AG09309 (cell line): Measurements from ENCODE around the gene SHISA5.
"Not testable (repeated sequence)": the region's sequence is repeated elsewhere in the genome, so short reads cannot be mapped to it uniquely, and the experiment has no call there.

ENCODE experiments used
- DNase-seq: peaks from one replicate; pipeline ENCODE4 v3.0.0-alpha.2; 2010; ENCODE audit warnings: low read depth
- H3K4me3 ChIP-seq: 2 replicates; pipeline ENCODE4 v1.5.1; 2011; ENCODE audit warnings: mild to moderate bottlenecking, low read depth, low read length, moderate library complexity; ENCODE audit not compliant: control insufficient read depth
- TF ChIP-seq, protein P1 (sequence below): IDR thresholded peaks from 2 replicates; pipeline ENCODE4 v1.5.1; 2011; ENCODE audit warnings: mild to moderate bottlenecking, low read depth, low read length, inconsistent platforms; ENCODE audit not compliant: insufficient read depth, control insufficient read depth; ENCODE audit errors: missing control alignments

The SHISA5 gene, protein sequence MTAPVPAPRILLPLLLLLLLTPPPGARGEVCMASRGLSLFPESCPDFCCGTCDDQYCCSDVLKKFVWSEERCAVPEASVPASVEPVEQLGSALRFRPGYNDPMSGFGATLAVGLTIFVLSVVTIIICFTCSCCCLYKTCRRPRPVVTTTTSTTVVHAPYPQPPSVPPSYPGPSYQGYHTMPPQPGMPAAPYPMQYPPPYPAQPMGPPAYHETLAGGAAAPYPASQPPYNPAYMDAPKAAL

DNA sequence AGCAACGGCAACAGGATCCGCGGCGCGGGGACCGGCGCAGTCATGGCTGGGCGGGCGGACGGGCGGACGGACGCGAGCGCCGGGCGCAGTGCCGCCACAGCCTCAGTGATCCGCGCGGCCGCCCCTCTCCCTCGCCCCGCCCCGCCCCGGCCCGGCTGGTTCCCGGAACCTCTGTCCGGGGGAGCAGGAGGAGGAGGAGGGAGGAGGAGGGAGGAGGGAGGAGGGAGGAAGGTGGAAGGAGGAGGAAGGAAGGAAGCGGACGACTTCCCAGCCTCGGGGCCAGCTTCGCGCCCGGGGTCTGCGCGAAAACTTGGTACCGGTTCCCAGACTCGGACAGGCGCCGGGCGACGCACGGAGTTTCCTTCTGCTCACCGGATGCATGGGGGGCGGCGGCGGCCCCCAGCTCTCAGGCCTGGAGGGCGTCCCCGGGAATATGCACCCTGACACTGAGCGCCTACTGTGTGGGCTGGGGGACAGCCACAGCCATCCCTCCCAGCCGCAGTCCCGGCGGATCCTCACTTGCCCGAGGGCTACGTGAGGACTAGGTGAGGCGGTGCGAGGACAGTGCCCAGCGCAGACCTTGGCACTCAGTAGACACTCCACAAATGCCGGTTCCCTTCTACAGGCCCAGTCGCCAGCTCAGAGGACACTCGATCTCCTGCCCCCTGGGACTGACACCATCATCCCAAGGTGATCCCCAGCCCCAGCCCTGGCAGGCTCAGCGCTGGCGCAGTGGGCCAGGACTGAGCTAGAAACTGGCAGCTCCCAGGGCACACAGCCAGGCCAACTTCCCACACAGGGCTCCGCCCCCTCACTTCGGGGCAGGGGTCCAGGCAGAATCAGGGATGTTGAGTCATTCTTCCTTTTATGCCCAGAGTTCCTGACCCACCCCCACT is at the start of gene SHISA5:
TSS of gene SHISA5 (minus strand) at position 124 of the 896 bp plus-strand sequence. CDS start at position 44, 80 bp downstream.
- DNase-seq, result no peak
- TF ChIP-seq, protein P1, sequence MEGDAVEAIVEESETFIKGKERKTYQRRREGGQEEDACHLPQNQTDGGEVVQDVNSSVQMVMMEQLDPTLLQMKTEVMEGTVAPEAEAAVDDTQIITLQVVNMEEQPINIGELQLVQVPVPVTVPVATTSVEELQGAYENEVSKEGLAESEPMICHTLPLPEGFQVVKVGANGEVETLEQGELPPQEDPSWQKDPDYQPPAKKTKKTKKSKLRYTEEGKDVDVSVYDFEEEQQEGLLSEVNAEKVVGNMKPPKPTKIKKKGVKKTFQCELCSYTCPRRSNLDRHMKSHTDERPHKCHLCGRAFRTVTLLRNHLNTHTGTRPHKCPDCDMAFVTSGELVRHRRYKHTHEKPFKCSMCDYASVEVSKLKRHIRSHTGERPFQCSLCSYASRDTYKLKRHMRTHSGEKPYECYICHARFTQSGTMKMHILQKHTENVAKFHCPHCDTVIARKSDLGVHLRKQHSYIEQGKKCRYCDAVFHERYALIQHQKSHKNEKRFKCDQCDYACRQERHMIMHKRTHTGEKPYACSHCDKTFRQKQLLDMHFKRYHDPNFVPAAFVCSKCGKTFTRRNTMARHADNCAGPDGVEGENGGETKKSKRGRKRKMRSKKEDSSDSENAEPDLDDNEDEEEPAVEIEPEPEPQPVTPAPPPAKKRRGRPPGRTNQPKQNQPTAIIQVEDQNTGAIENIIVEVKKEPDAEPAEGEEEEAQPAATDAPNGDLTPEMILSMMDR, result no peak

DNA sequence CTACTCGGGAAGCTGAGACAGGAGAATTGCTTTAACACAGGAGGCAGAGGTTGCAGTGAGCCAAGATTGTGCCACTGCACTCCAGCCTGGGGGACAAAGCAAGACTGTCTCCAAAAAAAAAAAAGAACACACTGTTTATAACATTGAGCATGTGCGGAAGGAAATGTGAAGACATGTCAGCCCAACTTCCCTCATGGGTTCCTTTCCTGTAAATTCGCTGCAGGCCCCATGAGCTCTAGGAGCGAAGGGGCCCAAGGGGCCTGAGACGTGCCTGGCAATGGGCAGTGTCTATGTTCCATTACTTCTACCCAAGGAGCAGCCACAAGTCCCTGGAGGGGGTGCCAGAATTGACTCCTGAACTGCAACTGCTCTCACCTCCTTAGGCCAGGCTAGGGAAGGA is 49.4 kb upstream of the SHISA5 start:
- no peak overlapping the region for H3K4me3 ChIP-seq
- TF ChIP-seq, protein P1, result no peak
- no peak for DNase-seq

More for the DNA sequence above, at the start of gene SHISA5:
- H3K4me3 ChIP-seq, result peak within 1 kb of the TSS; percentile 82

- no peak for DNase-seq
- TF ChIP-seq, protein P1, result no peak
- no peak overlapping the region for H3K4me3 ChIP-seq
These were observed 48.4 kb upstream of the SHISA5 start for GRCh38 chr3:48552111-48552951.

DNA sequence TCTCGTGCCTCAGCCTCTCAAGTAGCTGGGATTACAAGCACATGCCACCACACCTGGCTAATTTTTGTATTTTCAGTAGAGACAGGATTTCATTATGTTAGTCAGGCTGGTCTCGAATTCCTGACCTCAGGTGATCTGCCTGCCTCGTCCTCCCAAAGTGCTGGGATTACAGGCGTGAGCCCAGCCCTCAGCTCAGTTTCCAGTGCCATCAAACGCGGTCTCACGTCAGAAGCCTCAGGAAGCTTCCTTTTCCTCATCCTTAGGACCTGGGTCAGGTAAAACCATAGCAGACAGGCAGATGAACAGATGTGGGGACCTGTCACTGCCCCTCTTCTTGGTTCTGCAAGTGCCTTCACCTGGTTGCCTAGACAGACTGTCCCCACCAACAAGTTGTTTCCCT is 47.7 kb upstream of the SHISA5 start:
- H3K4me3 ChIP-seq, DNase-seq: not testable (repeated sequence)

DNA sequence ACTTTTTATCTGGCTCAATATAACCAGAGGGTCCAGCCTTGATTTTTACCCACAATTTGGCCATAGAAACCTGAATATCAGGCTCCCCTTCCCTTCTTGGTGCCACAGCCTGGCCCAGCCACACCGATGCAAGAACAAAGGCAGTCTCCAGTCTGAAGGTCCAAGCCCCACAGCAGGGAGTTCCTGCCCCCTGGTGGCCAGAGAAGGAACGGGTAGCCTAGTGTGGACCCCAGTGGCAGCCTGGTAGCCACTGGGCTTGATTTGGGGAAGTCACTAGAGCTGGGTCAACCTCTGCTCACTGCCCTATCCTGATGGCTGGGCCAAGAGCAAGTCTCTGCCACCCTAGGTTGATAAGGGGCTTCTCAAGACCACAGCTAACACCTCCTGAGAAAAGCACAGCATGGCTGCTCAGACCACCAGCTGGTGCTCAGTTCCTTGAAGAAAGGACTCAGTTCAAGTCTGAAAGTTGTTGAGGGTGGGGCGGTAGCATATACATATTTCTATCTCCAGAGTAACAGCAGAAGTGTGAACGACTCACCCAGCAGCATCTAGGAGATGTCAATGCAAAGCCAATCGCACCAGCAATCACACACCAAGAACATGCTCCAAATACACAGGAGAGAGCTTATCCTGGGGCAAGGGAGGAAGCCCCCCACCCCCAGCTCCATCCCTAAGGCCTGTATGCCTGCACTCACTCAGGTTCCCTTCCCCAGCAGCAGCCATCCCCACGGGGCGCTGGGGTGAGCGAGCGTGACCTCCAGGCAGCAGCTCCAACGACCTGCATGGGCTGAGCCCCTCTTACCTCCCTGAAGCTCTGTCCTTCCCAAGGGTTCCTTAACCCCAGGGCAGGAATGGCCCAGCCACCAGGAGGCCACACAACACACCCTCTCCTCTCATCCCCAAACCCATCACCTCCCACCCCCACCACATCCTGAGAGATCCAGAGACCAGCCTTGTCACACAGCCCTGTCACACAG is 45.0 kb upstream of the SHISA5 start:
- TF ChIP-seq, protein P1, result peak; percentile 96
- H3K4me3 ChIP-seq, result no peak overlapping the region
- no peak for DNase-seq

- no peak for DNase-seq
- H3K4me3 ChIP-seq, result no peak overlapping the region
- TF ChIP-seq, protein P1, result no peak
These were observed 44.2 kb upstream of the SHISA5 start for GRCh38 chr3:48548126-48548525.
